H9 (cell line): ENCODE data around the gene PTPRS. TPM values are rescaled to one million over a fixed set of nuclear protein-coding genes. Genes with fewer than 3 reads are reported as not detected.

Source experiments
- DNase-seq: peaks from one replicate; pipeline ENCODE4 v3.0.0-alpha.2; 2017
- H2AFZ ChIP-seq: one replicate; pipeline ENCODE4 v1.6.1; 2013; ENCODE audit warnings: mild to moderate bottlenecking, low read length, control low read depth, moderate library complexity
- H2AK5ac ChIP-seq: 2 replicates; pipeline ENCODE4 v1.6.1; 2013; ENCODE audit warnings: low read length, control low read depth, mixed read lengths; ENCODE audit not compliant: insufficient read length
- H2BK120ac ChIP-seq: one replicate; pipeline ENCODE4 v1.6.1; 2013; ENCODE audit warnings: low read depth, mild to moderate bottlenecking, low read length, control low read depth, inconsistent platforms; ENCODE audit not compliant: poor library complexity, severe bottlenecking
- H2BK12ac ChIP-seq: 2 replicates; pipeline ENCODE4 v1.6.1; 2013; ENCODE audit warnings: low read length, control low read depth, mixed read lengths, low read depth; ENCODE audit not compliant: insufficient read length
- H2BK15ac ChIP-seq: 2 replicates; pipeline ENCODE4 v1.6.1; 2013; ENCODE audit warnings: low read depth, low read length, control low read depth
- H2BK20ac ChIP-seq: one replicate; pipeline ENCODE4 v1.6.1; 2013; ENCODE audit warnings: low read depth, mild to moderate bottlenecking, low read length, control low read depth, inconsistent platforms; ENCODE audit not compliant: poor library complexity, severe bottlenecking
- H2BK5ac ChIP-seq: 2 replicates; pipeline ENCODE4 v1.6.1; 2013; ENCODE audit warnings: low read length, control low read depth, mixed read lengths; ENCODE audit not compliant: insufficient read length
- H3K14ac ChIP-seq: 2 replicates; pipeline ENCODE4 v1.6.1; 2013; ENCODE audit warnings: low read length, control low read depth; ENCODE audit not compliant: insufficient read depth
- H3K18ac ChIP-seq: 2 replicates; pipeline ENCODE4 v1.6.1; 2013; ENCODE audit warnings: low read depth, mild to moderate bottlenecking, mixed read lengths, low read length, control low read depth; ENCODE audit not compliant: insufficient read length
- H3K23ac ChIP-seq: 2 replicates; pipeline ENCODE4 v1.6.1; 2013; ENCODE audit warnings: low read length, control low read depth, mixed read lengths, low read depth; ENCODE audit not compliant: insufficient read length
- H3K23me2 ChIP-seq: 2 replicates; pipeline ENCODE4 v1.6.1; 2013; ENCODE audit warnings: low read depth, mild to moderate bottlenecking, mixed read lengths, low read length, control low read depth; ENCODE audit not compliant: insufficient read length, poor library complexity, severe bottlenecking
- H3K27ac ChIP-seq: 2 replicates; pipeline ENCODE4 v1.5.1; 2013; ENCODE audit warnings: low read length, control low read depth, mixed read lengths, low read depth; ENCODE audit not compliant: insufficient read length
- H3K27me3 ChIP-seq: 2 replicates; pipeline ENCODE4 v1.6.1; 2013; ENCODE audit warnings: low read length, control low read depth, inconsistent platforms; ENCODE audit not compliant: insufficient read depth
- H3K4ac ChIP-seq: 2 replicates; pipeline ENCODE4 v1.6.1; 2013; ENCODE audit warnings: low read depth, mild to moderate bottlenecking, control low read depth, inconsistent platforms, low read length, moderate library complexity
- H3K4me1 ChIP-seq: 2 replicates; pipeline ENCODE4 v1.6.1; 2013; ENCODE audit warnings: low read length, control low read depth, inconsistent platforms; ENCODE audit not compliant: insufficient read depth
- H3K4me2 ChIP-seq: 2 replicates; pipeline ENCODE4 v1.6.1; 2013; ENCODE audit warnings: low read length, control low read depth, mixed read lengths; ENCODE audit not compliant: insufficient read length, insufficient read depth
- H3K56ac ChIP-seq: 2 replicates; pipeline ENCODE4 v1.6.1; 2013; ENCODE audit warnings: low read depth, mild to moderate bottlenecking, mixed read lengths, low read length, control low read depth; ENCODE audit not compliant: insufficient read length
- H3K79me1 ChIP-seq: 2 replicates; pipeline ENCODE4 v1.6.1; 2013; ENCODE audit warnings: low read depth, mild to moderate bottlenecking, moderate library complexity, low read length, control low read depth, inconsistent platforms; ENCODE audit not compliant: insufficient read depth, poor library complexity, severe bottlenecking
- H3K79me2 ChIP-seq: 2 replicates; pipeline ENCODE4 v1.6.1; 2013; ENCODE audit warnings: low read length, control low read depth, inconsistent platforms; ENCODE audit not compliant: insufficient read depth
- H3K9ac ChIP-seq: 2 replicates; pipeline ENCODE4 v1.6.1; 2013; ENCODE audit warnings: low read length, control low read depth, mixed read lengths; ENCODE audit not compliant: insufficient read length; ENCODE audit errors: extremely low read depth
- H3K9me3 ChIP-seq: one replicate; pipeline ENCODE4 v1.6.1; 2013; ENCODE audit warnings: low read depth, low read length, inconsistent platforms; ENCODE audit not compliant: control insufficient read depth
- H3T11ph ChIP-seq: one replicate; pipeline ENCODE4 v1.6.1; 2013; ENCODE audit warnings: mild to moderate bottlenecking, low read length, control low read depth, inconsistent platforms
- H4K20me1 ChIP-seq: one replicate; pipeline ENCODE4 v1.6.1; 2013; ENCODE audit not compliant: control insufficient read depth, insufficient read length, insufficient read depth
- H4K5ac ChIP-seq: 2 replicates; pipeline ENCODE4 v1.6.1; 2013; ENCODE audit warnings: low read depth, mild to moderate bottlenecking, mixed read lengths, low read length, control low read depth; ENCODE audit not compliant: insufficient read length
- H4K8ac ChIP-seq: replicated peaks from 2 replicates; pipeline ENCODE4 v1.6.1; 2013; ENCODE audit warnings: low read length, control low read depth, mixed read lengths, low read depth; ENCODE audit not compliant: insufficient read length
- H4K91ac ChIP-seq: 2 replicates; pipeline ENCODE4 v1.6.1; 2013; ENCODE audit warnings: low read depth, mild to moderate bottlenecking, moderate library complexity, mixed read lengths, low read length, control low read depth; ENCODE audit not compliant: insufficient read length
- H3K27ac Mint-ChIP-seq, 3 experiments: 2 replicates in 2 of 3; 3 replicates in 1 of 3; pipeline ENCODE4 v1.8.0; 2020 to 2021; ENCODE audit warnings: mixed read lengths in 3 of 3, mild to moderate bottlenecking in 1 of 3, moderate library complexity in 1 of 3
- H3K27me3 Mint-ChIP-seq: 2 replicates; pipeline ENCODE4 v1.8.0; 2021; ENCODE audit warnings: low read depth, mild to moderate bottlenecking, moderate library complexity, mixed read lengths
- H3K36me3 Mint-ChIP-seq, 3 experiments: 2 replicates in 2 of 3; 3 replicates in 1 of 3; pipeline ENCODE4 v1.8.0; 2020 to 2021; ENCODE audit warnings: low read depth in 3 of 3, mixed read lengths in 3 of 3; ENCODE audit not compliant: insufficient read depth in 1 of 3
- H3K4me1 Mint-ChIP-seq, 2 experiments: 2 replicates each; pipeline ENCODE4 v1.8.0; 2020; ENCODE audit warnings: mixed read lengths in 2 of 2
- H3K4me3 Mint-ChIP-seq, 2 experiments: 2 replicates in 1 of 2; 3 replicates in 1 of 2; pipeline ENCODE4 v1.8.0; 2020 to 2021; ENCODE audit warnings: mild to moderate bottlenecking in 2 of 2, mixed read lengths in 2 of 2, moderate library complexity in 1 of 2
- H3K9me3 Mint-ChIP-seq, 2 experiments: 2 replicates in 1 of 2; 3 replicates in 1 of 2; pipeline ENCODE4 v1.8.0; 2020; ENCODE audit warnings: mild to moderate bottlenecking in 2 of 2, mixed read lengths in 2 of 2, moderate library complexity in 1 of 2
- WGBS: extraction: QIAGEN DNeasy Blood & Tissue Kit; methylation state at CpG from one replicate; pipeline ENCODE4 v1.1.7; 2013; ENCODE audit warnings: missing lambda C conversion rate, low lambda C conversion rate, mixed read lengths; ENCODE audit not compliant: insufficient read length; ENCODE audit errors: extremely low coverage; 5-methylcytosine and 5-hydroxymethylcytosine counted together
- total RNA-seq: library from RNA; stranded (reverse); gene quantifications from 2 replicates; pipeline ENCODE4 v1.2.1, GENCODE V29; 2021
- TF ChIP-seq, protein P1 (sequence below): fragments of 200-600 bp; sonication (generic); conservative IDR thresholded peaks from 3 replicates; pipeline ENCODE4 v1.8.0; 2021; ENCODE audit warnings: antibody characterized with exemption, mild to moderate bottlenecking

PTPRS gene
- total RNA-seq, 1 experiment from 2014 or later, result 186 TPM

GRCh38 chr19:5352229-5352763 lies 11.7 kb upstream of the PTPRS start:
- Mint-ChIP-seq H3K27me3 (peaks cover 32% of the 10 kb centered on the region), H3K36me3 (no peaks in the 10 kb centered on the region), H3K4me1 (peaks cover 7% of the 10 kb centered on the region in 2 experiments), H3K27ac (peak overlapping the region; percentile 97 to 100 (median 99)), H3K4me3 (peak overlapping the region in 1 of 2 experiments; percentile 12; a peak in 1 of 5 replicates), H3K9me3 (peaks cover 3 to 8% of the 10 kb centered on the region in 2 experiments; a peak in 3 of 5 replicates)
- H4K20me1 ChIP-seq, result no peaks in the 10 kb centered on the region
- peak overlapping the region; percentile 41 for H3K27ac ChIP-seq
- no peak overlapping the region for H3K4ac ChIP-seq
- no peak overlapping the region for H3K56ac ChIP-seq
- no peak overlapping the region for H2BK12ac ChIP-seq
- no peak overlapping the region for H3K23ac ChIP-seq
- no peaks in the 10 kb centered on the region for H3K9me3 ChIP-seq
- H3K79me1 ChIP-seq, result no peaks in the 10 kb centered on the region
- H3K27me3 ChIP-seq, result no peaks in the 10 kb centered on the region
- peak overlapping the region; percentile 97 for H2BK5ac ChIP-seq
- TF ChIP-seq, protein P1, sequence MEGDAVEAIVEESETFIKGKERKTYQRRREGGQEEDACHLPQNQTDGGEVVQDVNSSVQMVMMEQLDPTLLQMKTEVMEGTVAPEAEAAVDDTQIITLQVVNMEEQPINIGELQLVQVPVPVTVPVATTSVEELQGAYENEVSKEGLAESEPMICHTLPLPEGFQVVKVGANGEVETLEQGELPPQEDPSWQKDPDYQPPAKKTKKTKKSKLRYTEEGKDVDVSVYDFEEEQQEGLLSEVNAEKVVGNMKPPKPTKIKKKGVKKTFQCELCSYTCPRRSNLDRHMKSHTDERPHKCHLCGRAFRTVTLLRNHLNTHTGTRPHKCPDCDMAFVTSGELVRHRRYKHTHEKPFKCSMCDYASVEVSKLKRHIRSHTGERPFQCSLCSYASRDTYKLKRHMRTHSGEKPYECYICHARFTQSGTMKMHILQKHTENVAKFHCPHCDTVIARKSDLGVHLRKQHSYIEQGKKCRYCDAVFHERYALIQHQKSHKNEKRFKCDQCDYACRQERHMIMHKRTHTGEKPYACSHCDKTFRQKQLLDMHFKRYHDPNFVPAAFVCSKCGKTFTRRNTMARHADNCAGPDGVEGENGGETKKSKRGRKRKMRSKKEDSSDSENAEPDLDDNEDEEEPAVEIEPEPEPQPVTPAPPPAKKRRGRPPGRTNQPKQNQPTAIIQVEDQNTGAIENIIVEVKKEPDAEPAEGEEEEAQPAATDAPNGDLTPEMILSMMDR, result no peak
- no peaks in the 10 kb centered on the region for H3K79me2 ChIP-seq
- peak overlapping the region; percentile 75 for H3K9ac ChIP-seq
- no peak overlapping the region for H2BK15ac ChIP-seq
- no peak overlapping the region for H2BK120ac ChIP-seq
- no peak for DNase-seq
- H2AFZ ChIP-seq, result no peak overlapping the region
- no peaks in the 10 kb centered on the region for H3K4me1 ChIP-seq
- H2AK5ac ChIP-seq, result no peak overlapping the region
- H3K4me2 ChIP-seq, result no peak overlapping the region
- H3K18ac ChIP-seq, result peak overlapping the region; percentile 95
- H3K23me2 ChIP-seq, result no peaks in the 10 kb centered on the region
- no peak overlapping the region for H4K91ac ChIP-seq
- no peak overlapping the region for H2BK20ac ChIP-seq
- no peak overlapping the region for H3T11ph ChIP-seq
- no CpG with 5 or more reads among the region's 8 CpGs for WGBS
- peak overlapping the region; percentile 96; the same call in 1 of the 2 replicates for H3K14ac ChIP-seq
- H4K5ac ChIP-seq, result peak overlapping the region; percentile 81
- H4K8ac ChIP-seq, result no peak overlapping the region
